Endothelial cell (in vitro differentiated cells): ENCODE results near the gene ELAVL4. TPM values are rescaled to one million over a fixed set of nuclear protein-coding genes. Genes with fewer than 3 reads are reported as not detected.

Source experiments
- DNase-seq: peaks from one replicate; pipeline ENCODE4 v3.0.0; 2021; ENCODE audit warnings: low spot score
- H3K27ac Mint-ChIP-seq: one replicate; pipeline ENCODE4 v1.8.0; 2021; ENCODE audit warnings: mixed read lengths, inconsistent platforms; ENCODE audit not compliant: unreplicated experiment
- H3K27me3 Mint-ChIP-seq: one replicate; pipeline ENCODE4 v1.8.0; 2021; ENCODE audit warnings: mild to moderate bottlenecking, moderate library complexity, mixed read lengths, inconsistent platforms; ENCODE audit not compliant: unreplicated experiment
- H3K36me3 Mint-ChIP-seq: one replicate; pipeline ENCODE4 v1.8.0; 2021; ENCODE audit warnings: mild to moderate bottlenecking, low read depth, mixed read lengths, inconsistent platforms; ENCODE audit not compliant: unreplicated experiment
- H3K4me1 Mint-ChIP-seq: one replicate; pipeline ENCODE4 v1.8.0; 2021; ENCODE audit warnings: mild to moderate bottlenecking, mixed read lengths, inconsistent platforms; ENCODE audit not compliant: unreplicated experiment
- H3K4me3 Mint-ChIP-seq: one replicate; pipeline ENCODE4 v1.8.0; 2021; ENCODE audit warnings: mild to moderate bottlenecking, mixed read lengths, inconsistent platforms; ENCODE audit not compliant: unreplicated experiment
- H3K9me3 Mint-ChIP-seq: one replicate; pipeline ENCODE4 v1.8.0; 2021; ENCODE audit warnings: mixed read lengths, inconsistent platforms; ENCODE audit not compliant: unreplicated experiment
- CTCF ChIP-seq: fragments of 200-600 bp; sonication (generic); IDR thresholded peaks from one replicate; pipeline ENCODE4 v1.5.0; 2021; ENCODE audit warnings: antibody characterized with exemption; ENCODE audit not compliant: unreplicated experiment
- total RNA-seq: library from RNA; stranded (reverse); fragmentation: NEBNext Ultra II Directional; extraction: Animal tissue kit (Norgen Biotek cat#: 25700); gene quantifications from one replicate; pipeline ENCODE4 v1.2.1, GENCODE V29; 2021; ENCODE audit not compliant: unreplicated experiment

The ELAVL4 gene
- total RNA-seq, 1 donor from 2014 or later, result 3.0 TPM

- TF ChIP-seq CTCF, result no peak
- Mint-ChIP-seq H3K36me3 (no peaks in the 10 kb centered on the region), H3K27ac (no peak overlapping the region), H3K4me3 (no peak overlapping the region), H3K27me3 (no peaks in the 10 kb centered on the region), H3K9me3 (no peaks in the 10 kb centered on the region), H3K4me1 (peaks cover under 1% of the 10 kb centered on the region)
- no peak for DNase-seq
These were observed 104.8 kb downstream of the ELAVL4 start for GRCh38 chr1:50213505-50213904.

- no peaks in the 10 kb centered on the region for H3K9me3 Mint-ChIP-seq
- H3K36me3 Mint-ChIP-seq, result no peaks in the 10 kb centered on the region
- H3K27ac Mint-ChIP-seq, result no peak overlapping the region
- no peak for TF ChIP-seq CTCF
- DNase-seq, result no peak
- H3K4me3 Mint-ChIP-seq, result no peak overlapping the region
- H3K4me1 Mint-ChIP-seq, result no peaks in the 10 kb centered on the region
- no peaks in the 10 kb centered on the region for H3K27me3 Mint-ChIP-seq
These were observed 106.0 kb downstream of the ELAVL4 start for GRCh38 chr1:50214717-50215116.

- H3K4me3 Mint-ChIP-seq, result no peak overlapping the region
- no peak for DNase-seq
- no peaks in the 10 kb centered on the region for H3K4me1 Mint-ChIP-seq
- H3K27ac Mint-ChIP-seq, result no peak overlapping the region
- no peaks in the 10 kb centered on the region for H3K9me3 Mint-ChIP-seq
- no peak for TF ChIP-seq CTCF
- H3K27me3 Mint-ChIP-seq, result no peaks in the 10 kb centered on the region
- no peaks in the 10 kb centered on the region for H3K36me3 Mint-ChIP-seq
These were observed 109.8 kb downstream of the ELAVL4 start for GRCh38 chr1:50218344-50219120.

GRCh38 chr1:50228871-50229384, 120.2 kb downstream of the ELAVL4 start:
- DNase-seq, result no peak
- Mint-ChIP-seq H3K9me3 (peaks cover 16% of the 10 kb centered on the region), H3K4me3 (no peak overlapping the region), H3K27me3 (peaks cover 1% of the 10 kb centered on the region), H3K4me1 (peaks cover 14% of the 10 kb centered on the region), H3K36me3 (peaks cover 12% of the 10 kb centered on the region), H3K27ac (no peak overlapping the region)
- no peak for TF ChIP-seq CTCF

- Mint-ChIP-seq H3K4me1 (peaks cover 14% of the 10 kb centered on the region), H3K9me3 (peaks cover 5% of the 10 kb centered on the region), H3K4me3 (no peak overlapping the region), H3K36me3 (peaks cover 11% of the 10 kb centered on the region), H3K27me3 (peaks cover 3% of the 10 kb centered on the region), H3K27ac (no peak overlapping the region)
- TF ChIP-seq CTCF, result no peak
- DNase-seq, result no peak
These were observed 122.5 kb downstream of the ELAVL4 start for GRCh38 chr1:50231209-50231608.
